HG03045 (cell line): ENCODE measurements around the gene SLC35F3.

Experiments used
- ATAC-seq: cut with Tn5 transposase; IDR thresholded peaks from one replicate; pipeline ENCODE4 v1.9.1; 2021; ENCODE audit warnings: mild to moderate bottlenecking, moderate library complexity; ENCODE audit not compliant: unreplicated experiment

The SLC35F3 gene

DNA sequence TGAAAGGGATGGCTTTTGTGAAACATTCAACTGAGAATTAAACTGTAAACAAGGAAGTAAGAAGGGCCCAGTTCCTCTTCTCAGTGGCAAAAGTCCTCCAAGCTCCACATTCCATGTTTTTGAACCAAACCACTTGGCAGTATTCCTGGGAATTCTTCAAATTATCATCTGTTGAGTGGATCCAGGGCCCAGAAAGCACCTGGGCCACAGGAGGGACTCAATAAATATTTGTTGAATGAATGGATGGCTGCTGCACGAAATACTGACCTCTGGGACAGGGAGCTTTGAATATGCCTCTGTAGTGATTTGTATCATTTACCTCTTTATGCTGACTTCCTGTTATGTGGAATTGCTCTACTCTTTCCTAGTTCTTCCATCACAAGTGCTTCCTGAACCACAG lies 4.7 kb downstream of the SLC35F3 start:
- no peak for ATAC-seq

DNA sequence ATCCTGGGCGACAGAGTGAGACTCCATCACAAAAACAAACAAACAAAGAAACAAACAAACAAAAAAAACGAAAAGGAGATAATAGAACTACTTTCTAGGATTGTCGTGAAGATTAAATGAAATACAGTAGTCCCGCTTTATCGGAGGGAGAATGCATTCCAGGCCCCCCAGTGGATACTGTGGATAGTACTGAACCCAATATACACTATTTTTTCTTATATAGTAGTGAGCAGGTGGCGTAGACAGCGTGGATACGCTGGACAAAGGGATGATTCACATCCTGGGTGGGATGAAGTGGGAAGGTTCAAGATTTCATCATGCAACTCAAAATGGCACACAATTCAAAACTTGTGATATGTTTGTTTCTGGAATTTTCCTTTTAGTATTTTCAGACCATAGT lies 8.0 kb downstream of the SLC35F3 start:
- ATAC-seq, result no peak

DNA sequence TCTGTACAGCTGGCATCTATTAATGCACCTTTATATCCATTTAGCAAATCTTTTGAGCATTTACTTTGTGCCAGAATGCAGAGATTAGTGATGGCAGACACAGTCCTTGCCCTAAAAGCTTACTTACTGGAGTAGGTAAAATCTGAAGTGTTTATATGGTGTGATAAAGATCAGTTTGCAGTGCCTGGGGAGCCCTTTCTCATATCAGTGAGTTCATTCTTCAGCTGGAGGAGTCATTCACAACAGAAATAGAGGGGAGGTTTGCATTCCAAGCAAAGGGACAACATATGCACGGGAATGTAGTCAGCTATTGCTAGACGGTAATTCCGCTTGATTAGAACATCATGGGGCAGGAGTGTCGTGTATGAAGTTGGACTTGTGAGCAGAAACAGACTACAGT lies 8.4 kb downstream of the SLC35F3 start:
- ATAC-seq, result no peak

DNA sequence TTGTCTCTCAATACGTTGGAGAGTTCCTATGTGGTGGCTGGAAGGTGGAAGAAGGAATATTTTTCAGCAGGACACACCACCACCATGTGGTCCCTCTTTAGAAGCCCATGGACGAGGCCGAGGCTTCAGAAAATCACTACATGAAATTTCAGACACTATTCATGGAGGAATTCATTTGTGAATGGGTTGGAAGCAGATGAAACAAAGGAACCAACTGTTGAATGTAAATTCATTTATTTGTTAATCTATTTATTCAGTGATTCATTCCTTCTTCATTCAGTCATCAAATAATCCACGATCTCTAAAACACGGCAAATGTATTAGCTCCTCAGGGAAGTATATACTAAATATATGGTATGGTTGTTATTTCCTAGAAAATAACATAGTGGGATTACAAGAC lies 12.2 kb downstream of the SLC35F3 start:
- ATAC-seq, result no peak

DNA sequence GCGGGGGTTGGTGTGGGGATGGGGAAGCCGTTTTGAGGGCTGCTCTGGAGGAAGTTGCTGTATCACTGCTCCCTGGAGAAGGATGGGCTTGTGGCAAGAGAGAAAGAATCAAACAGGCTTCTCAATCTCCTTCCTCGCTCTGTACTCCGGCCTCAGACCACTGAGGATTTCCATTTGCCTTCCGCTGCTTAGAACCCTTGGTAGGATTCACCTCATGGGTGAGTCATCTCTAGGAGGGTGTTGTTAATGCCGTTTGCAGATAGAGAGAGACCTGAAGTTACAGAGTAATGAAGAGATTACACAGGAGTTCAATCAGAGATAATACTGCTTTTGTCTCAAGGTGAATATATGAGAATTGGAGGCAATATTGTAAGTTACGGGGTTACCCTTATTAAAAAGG lies 15.3 kb downstream of the SLC35F3 start:
- ATAC-seq, result no peak

DNA sequence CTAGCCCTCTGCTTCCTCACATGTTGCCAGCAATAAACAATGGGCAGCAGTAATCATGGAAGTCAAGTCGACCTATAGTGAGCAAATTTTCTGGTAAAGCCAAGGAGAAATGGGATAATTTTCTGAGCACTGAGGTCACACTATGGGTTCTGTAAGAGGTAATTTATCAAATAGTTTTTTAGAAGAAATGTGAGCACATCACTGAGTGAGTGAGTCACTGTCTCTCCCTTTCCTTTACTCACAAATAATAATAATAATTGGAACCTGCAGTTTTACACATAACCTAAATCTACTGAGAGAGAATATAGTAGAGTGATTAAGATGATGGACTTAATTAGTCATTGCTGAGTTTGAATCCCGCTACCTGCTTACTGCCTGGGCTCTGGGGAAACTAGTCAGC lies 23.6 kb downstream of the SLC35F3 start:
- no peak for ATAC-seq

DNA sequence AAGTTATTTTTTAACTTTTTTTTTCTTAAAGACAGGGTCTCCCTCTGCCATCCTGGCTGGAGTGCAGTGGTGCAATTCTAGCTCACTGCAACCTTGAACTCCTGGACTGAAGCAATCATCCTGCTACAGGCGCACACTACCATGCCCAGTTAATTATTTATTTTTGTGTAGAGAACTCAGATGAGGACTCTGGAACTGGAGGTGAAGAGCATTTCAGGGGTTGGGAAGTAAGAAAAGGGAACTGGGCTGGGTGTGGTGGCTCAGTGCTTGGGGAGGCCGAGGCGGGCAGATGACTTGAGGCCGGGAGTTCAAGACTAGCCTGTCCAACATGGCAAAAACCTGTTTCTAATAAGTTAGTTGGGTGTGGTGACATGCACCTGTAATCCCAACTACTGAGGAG lies 28.9 kb downstream of the SLC35F3 start:
- ATAC-seq, result no peak

DNA sequence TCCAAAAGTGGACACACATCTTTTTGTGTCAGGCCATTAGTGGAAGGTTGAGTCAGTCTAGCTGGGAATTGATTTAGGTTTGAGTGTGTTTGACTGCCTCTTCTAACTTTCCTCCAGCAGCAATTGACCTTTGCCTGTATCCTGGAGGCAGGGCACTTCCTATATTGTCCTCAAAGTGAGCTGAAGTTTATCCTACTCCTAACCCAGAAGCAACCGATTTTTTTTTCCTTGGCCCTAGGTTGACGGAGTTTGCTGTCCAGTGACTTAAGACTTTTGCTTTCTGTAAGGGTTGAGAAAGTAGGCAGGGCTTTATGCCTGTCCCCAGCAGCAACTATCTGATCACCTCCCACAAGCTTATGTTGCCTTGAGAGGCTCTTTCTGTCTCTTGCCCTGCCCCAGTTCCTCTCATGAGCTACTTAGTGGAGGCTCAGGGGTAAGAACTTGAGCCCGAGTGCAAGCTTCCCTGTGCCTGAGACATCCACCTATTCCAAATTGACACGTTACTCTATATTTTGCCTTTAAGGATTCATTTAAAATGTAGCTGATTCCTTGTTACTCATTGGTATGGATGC lies 30.9 kb downstream of the SLC35F3 start:
- no peak for ATAC-seq

DNA sequence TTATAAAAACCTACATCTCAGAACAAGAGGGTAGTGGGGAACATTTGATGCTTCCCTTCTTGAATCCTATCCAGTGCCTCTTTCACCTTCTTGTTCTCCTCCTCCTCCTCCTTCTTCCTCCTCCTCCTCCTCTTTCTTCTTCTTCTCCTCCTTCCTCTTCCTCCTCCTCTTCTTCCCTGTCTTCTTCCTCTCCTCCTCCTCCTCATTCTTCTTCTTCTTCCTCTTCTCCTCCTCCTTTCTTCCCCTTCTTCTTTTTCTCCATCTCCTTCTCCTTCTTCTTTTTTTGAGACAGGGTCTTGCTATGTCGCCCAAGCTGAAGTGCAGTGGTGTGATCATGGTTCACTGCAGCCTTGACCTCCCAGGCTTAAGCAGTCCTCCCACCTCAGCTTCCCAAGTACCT lies 31.9 kb downstream of the SLC35F3 start:
- ATAC-seq, result no peak

DNA sequence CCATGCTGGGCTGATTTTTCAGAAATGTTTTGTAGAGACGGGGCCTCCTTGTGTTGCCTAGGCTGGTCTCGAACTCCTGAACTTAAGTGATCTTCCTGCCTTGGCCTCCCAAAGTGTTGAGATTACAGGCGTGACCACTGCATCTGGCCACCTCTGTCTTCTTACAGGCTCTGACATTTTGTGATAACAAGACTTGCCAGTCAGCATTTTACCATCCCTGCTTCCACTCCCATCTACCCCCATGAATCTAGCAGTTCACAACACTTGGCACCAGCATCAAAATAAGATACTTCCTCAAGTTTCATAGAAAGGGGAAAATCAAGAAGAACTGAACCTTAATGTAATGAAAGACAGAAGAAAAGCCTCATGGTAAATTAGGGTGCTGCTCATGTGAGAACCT lies 32.4 kb downstream of the SLC35F3 start:
- no peak for ATAC-seq

DNA sequence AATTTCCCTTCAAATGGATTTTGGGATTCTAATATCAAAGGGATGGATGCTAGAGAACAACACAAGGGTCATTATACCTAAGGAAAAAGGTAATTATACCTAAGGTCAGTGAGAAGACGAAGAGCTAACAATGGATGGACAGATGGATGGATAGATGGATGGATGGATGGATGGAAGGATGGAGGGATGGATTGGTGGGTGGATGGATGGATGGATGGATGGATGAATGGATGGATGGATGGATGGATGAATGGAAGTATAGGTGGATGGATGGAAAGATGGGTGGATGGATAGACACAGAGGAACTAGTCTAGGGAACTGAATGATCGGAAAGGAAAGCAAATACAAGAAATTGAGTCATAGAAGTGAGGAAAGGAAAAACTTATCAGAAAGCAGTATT lies 34.0 kb downstream of the SLC35F3 start:
- ATAC-seq, result no peak

DNA sequence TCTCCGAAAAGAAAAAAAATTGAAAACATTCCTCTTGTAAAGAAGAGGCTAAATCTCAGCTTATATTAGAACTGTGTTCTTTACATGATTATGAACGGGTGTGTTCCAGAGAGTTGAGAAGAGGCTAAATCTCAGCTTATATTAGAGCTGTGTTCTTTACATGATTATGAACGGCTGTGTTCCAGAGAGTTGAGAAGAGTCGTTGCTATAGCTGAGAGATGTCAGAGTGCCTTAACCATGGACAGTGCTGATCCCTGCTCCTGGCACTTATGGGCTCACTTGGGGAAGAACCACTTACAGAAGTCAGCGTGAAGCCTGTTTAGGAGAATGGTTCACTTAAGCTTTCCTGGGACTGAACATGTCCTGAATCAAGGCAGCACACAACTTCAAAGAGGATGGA lies 35.0 kb downstream of the SLC35F3 start:
- ATAC-seq, result no peak

DNA sequence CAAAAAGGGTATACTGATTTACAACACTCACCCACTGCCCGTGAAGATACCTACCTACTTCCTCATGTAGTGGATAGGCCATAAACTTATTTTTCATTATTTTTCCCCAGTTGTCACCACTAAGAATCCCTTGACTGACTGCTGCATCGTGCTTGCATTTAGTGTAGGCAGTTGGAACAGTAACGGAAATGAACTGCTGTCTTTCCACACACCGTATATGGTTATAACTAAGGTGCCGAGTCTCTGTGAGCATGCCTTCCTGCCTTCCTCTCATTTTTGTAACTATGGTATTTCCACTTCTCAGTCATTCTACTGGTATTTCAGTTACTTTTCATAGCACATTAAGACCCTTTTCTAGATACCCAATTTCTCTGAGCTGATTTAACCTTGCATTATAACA lies 36.4 kb downstream of the SLC35F3 start:
- no peak for ATAC-seq

DNA sequence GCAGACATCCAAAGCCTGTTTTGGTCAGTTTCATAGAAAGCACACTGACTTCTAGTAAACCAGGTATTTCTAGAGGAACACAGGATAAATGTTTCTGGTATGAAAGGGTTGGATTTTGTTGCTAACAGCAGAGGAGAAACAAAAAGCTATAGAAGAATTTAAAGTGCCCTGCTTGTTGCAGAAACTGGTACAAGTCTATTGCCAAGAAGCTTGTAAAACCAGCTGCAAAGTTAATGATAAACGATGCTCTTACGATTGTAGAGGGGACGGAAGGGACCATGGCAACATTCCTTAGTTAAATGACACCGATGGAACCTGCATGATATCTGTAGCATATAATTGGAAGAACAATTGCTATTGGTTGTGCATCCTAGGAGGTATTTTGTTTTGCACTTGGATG lies 40.1 kb downstream of the SLC35F3 start:
- ATAC-seq, result no peak

DNA sequence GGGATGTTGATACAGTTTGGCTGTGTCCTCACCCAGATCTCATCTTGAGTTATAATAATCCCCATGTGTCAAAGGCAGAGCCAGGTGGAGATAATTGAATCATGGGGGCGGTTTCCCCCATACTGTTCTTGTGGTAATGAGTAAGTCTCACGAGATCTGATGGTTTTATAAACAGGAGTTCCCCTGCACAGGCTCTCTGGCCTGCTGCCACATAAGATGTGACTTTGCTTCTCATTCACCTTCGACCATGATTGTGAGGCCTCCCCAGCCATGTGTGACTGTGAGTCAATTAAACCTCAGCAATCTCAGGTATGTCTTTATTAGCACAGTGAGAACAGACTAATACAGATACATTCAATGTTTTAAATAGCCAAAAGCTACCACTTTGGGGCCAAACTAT lies 41.1 kb downstream of the SLC35F3 start:
- no peak for ATAC-seq

DNA sequence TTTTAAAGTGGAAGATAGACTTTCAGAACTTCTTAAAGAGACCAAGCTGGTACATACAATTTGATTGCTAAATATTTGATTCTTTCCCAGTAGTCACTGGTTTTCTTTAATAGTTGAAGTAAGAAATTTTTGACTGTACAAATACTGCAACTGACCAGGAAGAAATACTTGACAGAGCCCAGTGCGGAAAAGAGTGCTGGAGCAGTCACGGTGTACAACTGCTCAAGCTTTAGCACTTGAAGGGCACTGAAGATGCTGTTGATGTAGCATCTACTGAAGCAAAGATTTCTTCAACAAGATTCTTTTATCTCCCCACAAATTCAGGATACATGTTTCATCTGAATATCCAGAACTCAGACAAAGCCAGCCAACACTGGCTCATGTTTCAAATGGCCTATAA lies 41.5 kb downstream of the SLC35F3 start:
- no peak for ATAC-seq

DNA sequence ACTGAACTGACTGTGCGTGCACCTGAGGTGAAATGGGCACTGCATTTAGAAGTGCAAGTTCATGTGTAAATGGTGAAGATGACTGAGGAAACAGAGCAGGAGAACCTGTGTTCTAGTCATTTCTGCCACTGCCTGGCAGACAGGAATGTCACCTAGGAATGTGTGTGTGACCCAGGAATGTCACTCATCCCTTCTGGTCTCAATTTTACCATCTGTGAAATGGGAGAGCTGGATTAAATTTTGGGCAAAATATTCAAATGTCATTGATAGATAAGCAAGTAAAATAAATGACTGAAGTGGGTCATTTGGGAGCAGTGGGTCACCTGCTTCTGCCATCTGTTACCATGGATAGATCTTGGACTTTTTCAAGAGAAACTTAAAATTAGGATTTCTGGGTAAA lies 42.2 kb downstream of the SLC35F3 start:
- ATAC-seq, result no peak

DNA sequence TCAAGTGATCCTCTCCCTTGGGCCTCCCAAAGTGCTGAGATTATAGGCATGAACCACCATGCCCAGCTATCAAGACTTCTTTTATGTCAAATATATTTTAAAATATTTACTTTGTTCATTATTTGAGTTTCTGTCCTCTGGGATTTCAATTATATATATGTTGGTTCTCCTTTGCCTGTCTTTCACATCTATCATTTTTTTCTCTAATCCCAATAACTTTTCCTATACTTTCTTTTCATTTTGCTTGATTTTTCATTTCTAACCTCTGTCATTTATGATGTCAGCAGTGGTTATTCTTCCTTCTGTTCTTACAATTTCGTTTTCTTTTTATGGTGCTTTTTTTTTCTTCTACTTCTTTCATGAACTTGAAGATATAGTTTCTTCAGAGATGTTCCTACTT lies 47.3 kb downstream of the SLC35F3 start:
- no peak for ATAC-seq

DNA sequence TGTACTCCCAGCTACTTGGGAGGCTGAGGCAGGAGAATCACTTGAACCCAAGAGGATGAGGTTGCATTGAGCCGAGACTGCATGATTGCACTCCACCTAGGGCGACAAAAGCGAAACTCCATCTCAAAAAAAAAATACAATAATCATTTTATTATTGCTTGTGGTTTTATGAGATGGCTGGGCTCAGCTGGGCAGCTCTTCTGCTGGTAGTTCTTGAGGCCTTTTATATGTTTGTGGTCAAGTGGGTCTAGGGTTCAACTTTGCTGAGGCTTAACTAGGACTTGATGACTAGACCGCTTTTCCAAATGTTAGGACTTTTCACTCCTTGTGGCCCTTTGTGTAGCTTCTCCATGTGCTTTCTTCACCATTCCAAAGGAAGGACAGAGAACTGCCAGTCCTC lies 53.2 kb downstream of the SLC35F3 start:
- ATAC-seq, result no peak

DNA sequence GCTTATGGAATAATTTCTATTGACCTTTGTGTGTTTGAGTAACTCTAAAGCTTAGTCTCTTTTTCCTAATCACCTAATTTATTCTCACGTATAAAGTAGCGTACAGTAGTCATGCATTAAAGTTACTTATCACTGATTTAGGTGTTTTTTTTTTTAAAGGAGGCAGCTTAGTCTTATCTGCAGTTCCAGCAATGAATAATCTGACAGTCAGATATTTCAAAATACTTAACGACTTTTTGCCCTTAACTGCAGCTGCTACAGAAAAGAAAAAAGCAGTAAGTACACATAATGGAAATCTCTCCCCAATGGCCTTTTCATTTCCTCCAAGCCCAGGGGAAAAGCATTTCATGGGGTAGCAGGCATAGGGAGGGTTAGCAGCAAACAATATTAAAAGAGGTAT lies 54.6 kb downstream of the SLC35F3 start:
- ATAC-seq, result no peak

DNA sequence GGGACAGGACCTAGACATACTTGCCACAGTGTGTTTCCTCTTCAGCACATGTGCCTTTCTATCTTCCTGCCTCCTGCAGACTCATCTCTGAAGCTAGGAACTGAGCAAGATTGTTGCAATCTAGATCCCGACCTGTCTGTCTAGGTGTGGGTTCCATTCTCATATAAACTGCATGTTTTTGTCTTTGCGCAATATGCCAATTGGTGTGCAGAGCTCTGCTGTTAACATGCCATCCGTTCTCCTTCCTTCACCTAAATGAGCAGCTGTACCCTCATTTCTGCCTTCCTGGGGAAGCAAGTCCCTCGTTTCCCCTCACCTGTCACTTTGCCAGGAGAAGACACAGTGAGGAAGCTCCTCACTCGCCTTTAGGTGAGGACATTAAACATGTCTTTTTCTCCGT lies 55.5 kb downstream of the SLC35F3 start:
- ATAC-seq, result no peak

DNA sequence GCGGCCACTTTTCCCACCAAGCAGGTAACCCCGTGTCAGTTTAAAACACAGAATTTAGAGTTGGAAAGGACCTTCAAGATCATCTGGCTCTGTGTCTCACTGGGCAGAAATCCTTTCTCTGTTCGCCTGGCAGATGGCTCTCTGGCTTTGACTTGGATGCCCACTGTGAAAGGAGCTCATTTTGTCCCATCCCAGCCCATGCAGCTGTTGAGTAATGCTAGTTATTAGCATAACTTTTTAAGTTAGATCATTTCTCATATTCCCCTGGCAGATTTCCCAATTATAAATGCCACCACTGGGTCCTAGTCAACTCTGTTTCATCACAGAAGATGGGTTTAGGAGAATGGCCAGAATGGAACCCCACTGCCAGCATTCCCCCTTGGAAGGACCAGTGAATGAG lies 55.9 kb downstream of the SLC35F3 start:
- ATAC-seq, result no peak

DNA sequence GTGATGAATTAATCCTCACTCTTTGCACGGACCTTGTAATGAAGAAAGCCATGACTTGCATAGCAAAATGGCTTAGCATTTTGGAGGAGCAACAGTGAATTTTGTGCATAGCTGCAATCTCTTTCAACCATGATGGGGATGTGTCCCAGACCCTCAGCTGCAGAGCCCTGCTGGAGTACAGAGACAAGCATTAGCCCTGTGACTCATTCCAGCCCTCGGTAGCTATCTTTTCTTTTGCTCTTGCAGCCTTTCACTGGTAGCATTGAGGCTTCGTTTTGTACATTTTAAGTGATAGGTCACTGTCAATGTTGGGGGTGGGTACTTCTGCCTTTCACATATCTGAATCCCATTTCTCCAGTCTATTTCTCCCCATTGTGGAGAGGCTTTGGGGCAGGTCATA lies 58.4 kb downstream of the SLC35F3 start:
- no peak for ATAC-seq

DNA sequence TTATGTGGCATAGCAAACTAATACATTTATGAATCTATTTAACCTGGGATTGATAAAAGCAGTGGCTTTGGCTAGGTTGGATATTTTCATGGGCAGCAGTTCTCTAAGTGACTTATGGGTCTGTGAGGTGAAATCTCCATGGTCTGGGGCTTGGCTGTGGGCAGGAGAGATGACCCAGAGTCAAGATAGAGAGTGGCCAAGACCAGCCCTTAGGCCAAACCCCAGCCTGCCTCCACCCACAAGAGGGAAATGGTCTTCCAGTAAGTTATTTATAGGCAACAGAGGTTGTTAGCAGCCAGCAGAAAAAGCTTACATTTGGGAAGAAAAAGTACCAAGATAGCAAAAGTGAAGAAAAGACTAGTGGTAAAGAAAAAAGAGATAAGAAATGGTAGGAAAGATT lies 61.4 kb downstream of the SLC35F3 start:
- ATAC-seq, result no peak
